UCSD-AML1 (cell line): ENCODE data around the gene TMEM186.
"Not testable (repeated sequence)": the region's sequence is repeated elsewhere in the genome, so short reads cannot be mapped to it uniquely, and the experiment has no call there.

Experiments
- DNase-seq: peaks from one replicate; lab custom pipeline; 2025; ENCODE audit not compliant: unreplicated experiment; lab: John Stamatoyannopoulos, UW

Gene TMEM186, protein sequence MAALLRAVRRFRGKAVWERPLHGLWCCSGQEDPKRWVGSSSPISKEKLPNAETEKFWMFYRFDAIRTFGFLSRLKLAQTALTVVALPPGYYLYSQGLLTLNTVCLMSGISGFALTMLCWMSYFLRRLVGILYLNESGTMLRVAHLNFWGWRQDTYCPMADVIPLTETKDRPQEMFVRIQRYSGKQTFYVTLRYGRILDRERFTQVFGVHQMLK

DNA sequence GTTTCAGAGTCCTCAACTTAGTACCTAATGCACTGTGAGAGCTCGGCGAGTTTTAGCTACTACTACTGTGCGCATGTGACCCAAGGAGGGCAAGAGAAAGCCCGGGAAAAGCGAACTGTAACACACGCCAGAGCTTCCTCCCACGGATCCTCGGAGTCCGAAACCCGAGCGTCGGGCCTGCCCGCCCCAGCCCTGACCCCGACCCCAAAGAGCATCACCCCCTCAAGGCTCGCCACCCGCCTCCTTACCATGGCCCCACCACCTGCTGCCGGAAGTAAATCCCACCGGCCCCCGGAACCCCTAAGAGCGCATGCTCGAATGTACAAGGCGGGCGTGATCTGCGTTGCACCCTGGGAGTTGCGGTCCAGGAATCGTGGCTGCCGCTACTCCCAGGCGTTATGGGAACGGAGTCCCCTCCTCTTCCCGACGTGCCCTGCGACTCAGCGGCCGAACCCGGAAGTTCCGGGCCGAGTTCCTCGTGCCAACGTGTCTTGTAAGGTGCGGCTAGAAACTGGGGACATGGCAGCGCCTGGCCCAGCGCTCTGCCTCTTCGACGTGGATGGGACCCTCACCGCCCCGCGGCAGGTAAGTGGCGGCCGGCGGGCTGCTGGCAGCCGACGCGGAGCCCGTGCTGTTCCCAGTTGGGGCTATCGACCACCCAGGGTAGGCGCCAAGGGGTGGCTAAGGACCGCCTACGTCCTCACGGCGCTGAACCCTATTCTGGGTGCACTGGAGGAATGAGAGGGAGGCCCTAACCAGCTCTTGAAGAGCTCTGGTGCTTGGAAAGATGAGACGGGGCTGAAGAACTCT, at the start of gene TMEM186, which contains the start of gene PMM2:
TMEM186 (minus strand) TSS at position 276 of the 810 bp plus-strand sequence; CDS start at position 251, 25 bp downstream.
PMM2 (plus strand) TSS at position 476 of the 810 bp plus-strand sequence; CDS start at position 520, 44 bp downstream.
- DNase-seq = peak; percentile 96

DNA sequence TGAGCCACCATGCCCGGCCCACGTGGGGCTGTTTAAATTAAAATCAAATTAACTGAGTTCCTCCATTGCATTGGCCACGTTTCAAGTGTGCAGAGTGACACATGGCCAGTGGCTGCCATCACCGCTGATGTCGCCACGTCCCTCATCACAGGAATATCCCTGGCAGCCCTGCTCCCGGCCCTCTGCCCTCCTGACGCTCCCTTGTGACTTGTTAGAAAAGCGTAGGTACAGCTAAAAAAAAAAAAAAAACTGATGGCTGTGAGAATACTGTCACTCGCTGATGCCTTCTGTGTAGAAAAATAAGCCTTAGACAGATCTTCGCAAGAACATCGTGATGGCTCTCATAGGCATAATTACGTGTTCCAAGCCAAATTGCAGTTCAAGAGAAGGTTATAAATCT, 49.7 kb upstream of the TMEM186 start:
- DNase-seq = no peak

DNA sequence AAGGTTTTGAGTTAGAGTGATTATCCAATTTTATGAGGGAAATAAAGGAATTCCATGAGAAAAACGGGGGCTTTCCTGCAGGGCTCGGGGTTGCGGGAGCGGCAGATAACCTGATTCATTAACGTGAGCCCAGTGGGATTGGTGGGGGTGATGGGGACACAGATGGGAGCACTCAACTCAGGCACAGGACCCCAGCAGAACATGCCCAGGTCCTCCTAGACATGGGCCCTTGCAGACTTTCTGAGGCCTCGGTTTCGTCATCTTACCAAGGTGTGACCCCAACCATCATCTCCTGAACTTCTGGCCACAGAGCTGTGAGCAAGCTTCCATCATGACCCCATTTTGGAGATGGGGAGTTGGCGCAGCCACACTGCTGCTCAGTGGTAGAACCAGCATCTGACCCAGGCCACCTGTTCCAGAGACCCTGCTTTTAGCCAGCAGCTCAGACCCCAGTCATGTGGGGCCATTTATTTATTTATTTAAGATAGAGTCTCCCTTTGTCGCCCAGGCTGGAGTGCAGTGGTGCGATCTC, 49.0 kb upstream of the TMEM186 start:
- DNase-seq = no peak

DNA sequence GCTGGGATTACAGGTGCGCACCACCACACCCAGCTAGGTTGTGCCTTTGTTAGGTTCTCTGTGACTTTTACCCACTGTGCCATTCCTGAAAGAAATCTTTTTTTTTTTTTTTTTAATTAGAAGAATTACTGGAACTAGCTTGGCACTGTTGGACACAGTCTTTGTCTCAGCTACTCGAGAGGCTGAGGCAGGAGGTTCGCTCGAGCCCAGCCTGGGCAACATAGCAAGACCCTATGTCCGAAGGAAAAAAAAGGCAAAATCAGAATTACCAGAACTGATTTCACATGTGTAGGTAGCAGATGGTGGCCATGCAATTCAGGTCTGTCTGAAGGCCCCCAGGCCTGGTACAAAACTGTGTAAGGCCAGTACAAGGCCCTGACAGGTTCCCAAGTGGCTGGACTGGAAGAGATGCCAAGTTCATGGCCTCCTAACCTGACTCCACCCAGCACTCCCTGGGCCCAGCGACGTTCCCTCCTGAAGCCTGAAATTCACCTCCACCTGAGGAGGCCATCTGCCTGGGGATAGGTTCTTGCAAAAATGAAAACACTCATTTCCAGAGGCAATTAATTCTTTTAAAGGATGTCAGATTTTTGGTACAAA, 48.4 kb upstream of the TMEM186 start:
- no peak for DNase-seq

DNA sequence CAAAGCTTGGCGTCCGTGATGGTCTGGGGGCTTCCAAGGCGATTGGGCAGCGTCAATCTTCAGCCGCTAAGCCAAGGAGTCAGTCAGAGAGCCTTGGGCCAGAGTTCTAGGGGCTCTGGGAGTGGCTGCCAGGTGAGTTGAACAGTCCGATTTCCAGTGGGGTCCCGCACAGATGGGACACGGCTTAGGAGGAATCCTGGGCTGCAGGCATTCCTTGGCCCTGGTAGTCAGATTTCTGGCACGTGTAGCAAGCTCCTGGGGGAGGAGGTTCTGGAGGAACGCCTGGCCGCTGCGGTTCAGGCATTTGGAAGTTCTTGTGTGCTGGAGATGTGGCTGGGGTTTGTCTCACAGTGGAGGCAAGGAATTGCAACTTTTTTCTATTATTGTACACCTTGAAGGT, 45.9 kb upstream of the TMEM186 start:
- not testable (repeated sequence) for DNase-seq

DNA sequence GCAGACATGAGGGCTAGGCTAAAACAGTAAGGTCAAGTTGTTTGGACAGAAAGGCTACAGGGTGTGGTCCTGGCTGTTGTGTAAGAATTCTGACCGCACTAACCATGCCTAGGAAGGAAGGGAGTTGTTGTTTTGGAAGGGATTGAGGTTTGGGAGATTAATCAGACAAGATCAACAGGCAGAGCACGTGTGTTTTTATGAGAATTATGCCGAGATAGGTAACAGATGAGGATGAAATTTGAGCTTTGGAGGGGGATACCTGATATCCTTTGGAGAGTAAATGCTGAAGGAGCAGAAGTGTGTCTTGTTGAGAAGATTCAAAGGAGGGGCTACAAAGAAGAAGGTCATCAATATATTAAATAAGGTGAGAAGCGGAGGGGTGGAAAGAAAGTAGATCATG, 44.6 kb upstream of the TMEM186 start:
- DNase-seq = not testable (repeated sequence)

DNA sequence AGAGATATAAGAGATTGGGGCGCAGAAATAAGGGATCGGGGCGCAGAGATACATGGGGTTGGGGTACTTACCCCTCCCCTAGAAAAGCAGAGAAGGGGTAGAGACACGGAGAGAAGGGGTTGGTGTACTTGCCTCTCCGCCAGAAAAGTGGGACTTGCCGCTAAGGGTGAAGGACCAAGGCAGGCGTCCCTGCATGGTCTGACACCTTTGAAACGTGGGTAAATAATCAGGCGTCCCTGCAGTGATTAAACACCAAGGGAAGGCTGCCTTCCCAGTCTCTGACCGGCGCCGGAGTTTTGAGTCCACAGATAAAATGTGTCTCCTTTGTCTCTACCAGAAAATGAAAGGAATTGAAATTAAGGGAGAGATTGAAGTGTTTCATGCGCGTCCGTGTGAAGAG, 40.2 kb upstream of the TMEM186 start:
- DNase-seq = not testable (repeated sequence)

DNA sequence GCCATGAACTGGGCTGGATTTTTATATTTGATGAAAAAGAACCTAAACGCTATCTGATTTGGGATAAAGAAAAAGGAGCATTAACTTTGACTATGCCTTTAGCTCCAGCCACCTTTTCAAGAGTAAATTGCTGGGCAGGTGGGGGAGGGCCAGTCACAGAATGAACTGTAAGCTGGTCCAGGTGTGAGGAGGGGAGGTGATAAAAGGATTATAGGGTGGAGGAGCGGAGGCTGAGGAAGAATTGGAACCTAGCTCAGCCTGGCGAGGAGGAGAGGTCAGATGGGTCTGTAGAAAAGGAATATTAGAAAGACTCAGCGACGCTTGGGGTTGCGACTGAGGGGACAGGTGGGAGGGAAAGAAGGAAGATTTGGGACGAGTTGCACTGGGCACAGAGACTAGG, 39.4 kb upstream of the TMEM186 start:
- DNase-seq = not testable (repeated sequence)

DNA sequence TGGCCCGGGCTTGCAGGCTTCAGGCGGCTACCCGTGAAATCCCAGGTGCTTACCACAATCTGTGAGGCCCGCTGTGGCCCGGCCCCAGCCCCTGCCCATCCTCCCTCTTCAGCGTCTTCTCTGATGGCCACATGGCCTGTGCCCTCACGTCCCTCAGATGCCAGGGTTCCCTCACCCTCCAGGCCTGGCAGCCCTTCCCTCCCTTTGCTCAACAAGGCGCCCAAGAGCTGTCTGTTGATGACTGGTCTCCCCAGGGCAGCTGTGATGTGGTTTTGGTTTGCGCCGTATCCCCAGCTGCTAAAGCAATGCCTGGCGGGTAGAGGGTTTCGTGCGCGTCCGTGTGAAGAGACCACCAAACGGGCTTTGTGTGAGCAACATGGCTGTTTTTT, 35.3 kb upstream of the TMEM186 start:
- no peak for DNase-seq

DNA sequence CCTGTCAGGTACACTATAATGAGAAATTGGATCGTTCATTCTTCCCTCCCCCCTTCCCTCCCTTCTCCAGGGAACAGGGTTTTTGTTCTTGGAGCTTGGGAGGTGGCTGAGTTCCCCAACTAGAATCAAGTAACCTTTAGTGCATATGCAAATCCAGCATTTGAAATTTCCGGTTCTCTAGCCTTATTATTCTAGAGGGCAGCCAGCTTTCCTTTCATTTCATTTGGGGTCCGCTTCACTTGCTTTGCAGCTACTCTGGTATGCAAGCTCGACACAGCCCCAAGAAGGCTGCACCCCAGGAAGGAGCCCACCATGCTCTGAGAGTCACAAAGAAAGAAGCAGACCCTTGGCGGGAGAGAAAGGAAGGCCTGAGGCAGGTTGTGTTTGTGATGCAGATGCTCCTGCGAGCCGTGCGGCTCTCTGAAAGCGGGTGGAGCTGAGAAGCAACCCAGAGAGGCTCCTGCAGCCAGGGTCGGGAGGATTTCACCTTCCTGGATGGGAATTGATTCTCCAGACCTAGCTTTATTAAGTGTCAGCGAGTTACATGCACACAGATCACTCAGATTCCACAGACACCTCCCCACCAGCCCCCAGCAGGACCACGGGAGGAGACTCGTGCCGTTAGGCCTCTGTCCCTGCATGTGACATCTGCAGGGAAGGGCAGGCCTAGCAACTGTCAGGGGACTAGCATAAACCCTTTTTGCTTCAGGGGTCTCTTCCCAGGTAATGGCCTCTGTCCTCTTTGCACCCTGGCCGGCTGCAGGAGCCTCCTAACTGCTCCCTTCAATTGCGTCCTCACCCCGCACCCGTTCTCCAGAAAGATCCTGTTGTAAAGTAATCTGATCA, 34.7 kb upstream of the TMEM186 start:
- DNase-seq = no peak

DNA sequence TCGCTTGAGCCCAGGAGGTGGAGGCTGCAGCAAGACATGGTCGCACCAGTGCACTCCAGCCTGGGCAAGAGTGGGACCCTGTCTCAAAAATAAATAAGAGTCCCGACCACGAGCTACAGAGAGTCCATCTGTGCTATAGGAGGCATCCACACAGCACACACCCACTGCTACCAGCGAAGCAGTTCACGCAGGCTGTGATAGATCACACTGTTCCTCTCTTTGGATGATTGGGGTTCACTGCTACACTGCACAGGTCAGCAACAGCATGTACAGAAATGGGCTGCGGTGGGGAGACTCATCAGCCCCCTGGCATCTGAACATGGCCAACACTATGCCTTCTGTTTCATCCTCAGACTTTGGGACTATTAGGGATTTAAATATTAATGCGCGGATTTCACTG, 34.0 kb upstream of the TMEM186 start:
- DNase-seq = no peak

DNA sequence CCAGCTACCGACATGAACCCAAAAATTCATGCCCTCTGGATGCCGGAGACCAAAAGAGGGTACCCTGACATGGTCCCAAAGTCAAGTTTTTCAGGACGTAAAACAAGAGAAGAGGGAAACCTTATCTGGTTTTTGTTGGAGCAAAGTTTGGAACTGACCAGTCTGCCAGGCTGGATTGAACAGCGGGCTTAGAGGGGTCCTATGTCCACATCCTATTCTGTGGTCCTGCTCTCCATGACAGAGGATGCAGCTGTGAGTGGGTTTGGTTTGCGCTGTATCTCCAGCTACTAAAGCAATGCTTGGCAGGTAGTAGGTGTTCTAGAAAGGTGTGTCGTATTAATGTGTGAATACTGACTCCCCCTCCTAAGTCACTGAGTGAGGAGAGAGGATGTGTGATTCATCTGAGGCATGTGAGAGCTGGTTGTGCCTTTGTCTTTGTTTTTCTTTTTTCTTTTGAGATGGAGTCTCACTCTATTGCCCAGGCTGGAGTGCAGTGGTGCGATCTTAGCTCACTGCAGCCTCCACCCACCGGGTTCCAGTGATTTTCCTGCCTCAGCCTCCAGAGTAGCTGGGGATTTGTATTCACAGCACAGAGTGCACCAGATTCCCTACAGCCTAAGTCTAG, 31.2 kb upstream of the TMEM186 start:
- no peak for DNase-seq

DNA sequence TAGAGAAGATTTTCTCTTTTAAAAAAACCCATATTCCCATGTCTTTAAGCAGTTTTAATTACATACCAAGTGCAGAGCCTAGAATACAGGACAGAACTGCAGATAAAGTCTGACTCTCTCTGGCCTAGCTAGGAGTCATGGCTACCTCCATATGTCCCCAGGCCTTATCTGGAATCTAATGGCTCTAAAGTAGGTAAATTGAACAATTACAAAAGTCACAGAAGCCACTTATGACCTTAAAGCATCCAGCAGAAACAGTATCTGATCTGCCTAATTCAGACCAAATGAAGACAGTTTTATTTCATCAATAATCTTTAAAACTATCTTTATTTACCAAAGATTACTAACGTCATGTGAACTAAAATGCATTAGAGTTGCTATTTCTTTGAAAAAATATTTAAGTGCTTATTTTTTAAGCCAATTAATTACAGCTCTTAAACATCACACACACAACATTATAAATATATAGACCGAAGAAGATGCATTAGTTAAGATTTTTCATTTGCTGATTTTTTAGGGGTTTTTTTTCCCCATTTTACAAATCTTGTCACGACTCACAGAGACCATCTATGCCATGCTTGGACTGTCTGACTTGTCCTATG, 28.9 kb upstream of the TMEM186 start:
- no peak for DNase-seq

DNA sequence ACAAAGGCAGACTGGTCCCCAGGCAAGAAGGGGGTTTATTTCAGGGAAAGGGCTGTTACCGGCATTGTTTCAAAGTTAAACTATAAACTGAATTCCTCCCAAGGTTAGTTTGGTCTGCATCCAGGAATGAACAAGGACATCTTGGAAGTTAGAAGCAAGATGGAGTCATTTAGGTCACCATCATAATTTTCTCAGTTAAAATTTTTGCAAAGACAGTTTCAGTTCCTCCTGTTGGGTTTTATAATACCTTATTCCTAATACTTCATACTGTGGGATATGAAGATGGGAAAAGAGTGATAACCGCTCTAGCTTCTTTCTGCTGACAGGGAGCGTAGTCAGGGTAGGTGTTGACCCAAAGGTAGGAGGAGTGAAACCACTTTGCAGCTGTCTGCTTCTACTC, 25.0 kb upstream of the TMEM186 start:
- no peak for DNase-seq

DNA sequence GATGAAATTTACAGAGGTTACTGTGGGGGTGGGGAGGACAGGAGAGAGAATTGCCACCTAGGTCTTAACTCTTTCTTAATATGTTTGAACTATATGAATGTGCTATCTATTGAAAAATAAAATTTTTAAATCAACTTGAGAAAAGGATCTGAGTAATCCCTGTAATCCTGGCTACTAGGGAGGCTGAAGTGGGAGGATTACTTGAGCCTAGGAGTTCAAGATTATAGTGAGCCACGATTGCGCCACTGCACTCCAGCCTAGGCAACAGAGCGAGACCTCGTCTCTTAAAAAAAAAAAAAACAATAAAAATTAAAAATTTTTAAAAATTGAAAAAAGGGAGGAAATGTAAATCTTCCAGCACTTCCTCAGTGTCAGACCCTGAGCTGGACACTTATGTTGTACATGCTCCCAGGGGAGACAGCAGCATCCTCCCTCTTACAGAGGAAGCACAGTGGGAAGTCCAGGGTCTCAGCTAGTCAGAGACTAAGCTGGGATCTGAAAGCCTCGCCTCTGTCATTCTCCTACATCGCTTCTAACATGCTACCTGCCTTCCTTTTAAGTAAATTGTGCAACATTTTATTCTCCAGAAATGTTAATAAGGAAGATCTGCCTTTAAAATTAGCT, 22.1 kb upstream of the TMEM186 start:
- DNase-seq = no peak

DNA sequence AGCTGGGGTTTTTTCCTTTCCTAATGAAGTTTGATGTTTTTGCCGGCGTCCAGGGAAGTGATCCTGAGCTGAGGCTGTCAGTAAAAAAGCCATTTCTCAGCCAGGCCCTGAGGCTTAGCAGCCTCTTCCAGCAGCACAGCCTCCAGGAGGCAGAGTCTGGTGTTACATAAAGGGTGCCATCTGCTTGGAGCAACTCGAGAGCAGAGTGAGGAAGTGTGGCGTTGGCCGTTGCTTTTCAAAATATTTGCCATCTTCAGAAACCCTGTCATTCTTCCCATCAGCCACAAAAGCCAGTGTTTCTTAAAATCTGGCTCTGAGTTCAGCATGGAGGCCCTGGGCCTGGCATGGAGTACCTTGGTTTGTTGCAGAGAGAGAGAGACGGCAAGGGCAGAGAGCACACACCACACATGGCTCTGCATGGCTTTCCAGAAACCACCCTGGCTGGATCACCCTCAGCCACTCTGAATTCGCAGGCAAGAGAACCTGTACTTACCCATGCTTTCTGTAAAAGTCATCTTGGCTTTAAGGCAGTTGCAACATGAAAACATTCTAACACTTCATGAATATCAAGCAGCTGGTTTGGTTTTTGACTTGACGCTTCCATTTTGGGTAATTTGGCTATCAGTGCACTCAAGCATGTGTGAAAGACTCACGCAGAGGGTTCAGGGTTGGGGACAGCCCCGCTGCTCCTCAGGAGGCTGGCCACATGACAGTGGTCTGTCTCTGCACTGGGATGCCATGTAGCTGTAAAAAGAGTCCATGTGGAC, 21.2 kb upstream of the TMEM186 start:
- DNase-seq = no peak

DNA sequence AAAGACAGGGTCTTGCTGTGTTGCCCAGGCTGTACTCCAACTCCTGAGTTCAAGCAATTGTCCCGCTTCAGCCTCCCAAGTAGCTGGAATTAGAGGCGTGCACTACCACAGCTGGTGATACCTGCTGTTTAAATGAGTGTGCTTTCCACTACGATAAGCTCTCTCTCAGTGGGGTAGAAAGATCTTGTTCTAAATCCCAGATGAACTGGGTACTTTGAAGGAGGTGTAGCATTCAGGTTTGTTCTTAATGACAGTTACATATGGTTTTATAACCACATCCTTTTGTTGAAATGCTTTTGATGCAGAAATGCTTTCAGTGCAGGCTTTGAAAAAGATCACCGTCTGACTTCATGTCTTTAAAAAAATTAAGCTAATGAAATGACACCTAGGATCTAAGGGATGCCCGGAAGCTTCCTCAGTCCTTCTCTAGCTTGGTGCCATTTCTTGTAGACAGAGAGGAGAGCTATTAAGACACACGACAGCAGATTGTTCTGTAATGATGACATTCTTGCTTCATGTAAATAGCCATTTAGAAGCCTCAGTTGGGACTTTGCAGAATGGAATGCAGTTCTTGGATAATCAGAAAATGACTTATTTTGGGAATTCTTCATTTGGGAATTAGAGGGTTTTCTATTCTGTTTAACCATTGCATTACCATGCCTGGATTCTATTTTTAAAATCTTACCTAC, 19.7 kb upstream of the TMEM186 start:
- no peak for DNase-seq

DNA sequence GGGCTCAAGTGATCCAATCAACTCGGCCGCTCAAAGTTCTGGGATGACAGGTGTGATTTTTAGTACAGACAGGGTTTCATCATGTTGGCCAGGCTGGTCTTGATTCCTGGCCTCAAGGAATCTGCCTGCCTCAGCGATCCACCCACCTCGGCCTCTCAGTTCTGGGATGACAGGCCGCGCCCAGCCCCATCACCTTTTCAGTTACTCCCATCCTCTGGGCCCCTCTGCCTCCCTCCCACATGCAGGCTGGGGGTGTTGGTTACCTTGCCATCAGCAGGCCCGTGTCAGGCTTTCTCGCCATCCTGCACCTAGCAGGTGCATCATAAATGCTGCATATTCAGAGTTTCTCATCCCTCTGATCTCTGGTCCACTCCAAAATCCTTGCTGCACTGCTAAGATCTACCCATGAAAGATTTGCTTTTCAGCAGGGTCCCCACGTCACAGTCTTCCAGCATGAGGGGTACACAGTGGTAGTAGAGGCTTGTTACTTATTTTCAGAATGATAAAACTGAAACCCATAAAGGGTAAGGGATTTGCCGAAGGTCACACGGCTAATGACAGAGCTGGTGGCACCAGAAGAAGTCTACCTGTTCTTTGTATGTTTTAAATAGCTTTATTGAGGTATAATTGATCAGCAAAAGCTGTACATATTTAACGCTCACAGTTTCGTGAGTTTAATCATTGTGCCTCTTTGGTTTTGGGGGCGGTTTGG, 16.8 kb upstream of the TMEM186 start:
- no peak for DNase-seq
